NB4 (cell line): ENCODE measurements around the gene RFTN1.

Source experiments
- DNase-seq: peaks from one replicate; pipeline ENCODE4 v3.0.0; 2010; ENCODE audit warnings: low read depth
- H3K4me3 ChIP-seq: one replicate; pipeline ENCODE4 v1.5.1; 2011; ENCODE audit warnings: mild to moderate bottlenecking, low read depth, low read length, moderate library complexity
- CTCF ChIP-seq: IDR thresholded peaks from one replicate; pipeline ENCODE4 v1.5.1; 2012; ENCODE audit warnings: low read depth, low read length
- MAX ChIP-seq: IDR thresholded peaks from 2 replicates; pipeline ENCODE4 v1.6.1; 2011; ENCODE audit warnings: low read depth, low read length
- MYC ChIP-seq: IDR thresholded peaks from 2 replicates; pipeline ENCODE4 v1.6.1; 2011; ENCODE audit warnings: low read depth, low read length
- POLR2A ChIP-seq: IDR thresholded peaks from 2 replicates; pipeline ENCODE4 v1.6.1; 2011; ENCODE audit warnings: mild to moderate bottlenecking; ENCODE audit not compliant: insufficient read length; ENCODE audit errors: extremely low read depth

Gene RFTN1

GRCh38 chr3:16402451-16402850 is 111.0 kb downstream of the RFTN1 start:
- DNase-seq = no peak
- H3K4me3 ChIP-seq = no peak overlapping the region
- no peak for TF ChIP-seq POLR2A
- no peak for TF ChIP-seq MAX
- TF ChIP-seq CTCF = no peak
- TF ChIP-seq MYC = no peak

DNA sequence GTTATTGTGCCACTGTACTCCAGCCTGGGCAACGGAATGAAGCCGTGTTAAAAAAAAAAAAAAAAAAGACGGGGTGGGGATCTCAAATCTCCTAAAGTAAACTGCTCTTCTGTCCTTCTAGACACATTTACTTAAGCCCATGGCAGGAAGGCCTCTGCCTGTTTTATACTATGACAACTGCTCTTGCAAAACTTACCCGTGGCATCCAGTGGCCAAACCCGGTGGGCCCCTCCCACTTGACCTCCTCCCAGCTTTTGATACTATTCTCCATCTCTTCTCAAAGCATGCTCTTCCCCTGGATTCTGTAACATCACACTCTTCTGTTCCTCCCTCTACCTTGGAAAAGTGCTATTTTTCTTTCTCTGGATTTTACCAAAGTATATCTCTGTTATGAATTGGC is 112.2 kb downstream of the RFTN1 start:
- TF ChIP-seq CTCF (no peak), MYC (no peak)
- no peak overlapping the region for H3K4me3 ChIP-seq
- no peak for DNase-seq

GRCh38 chr3:16400106-16400931 is 113.2 kb downstream of the RFTN1 start:
- no peak overlapping the region for H3K4me3 ChIP-seq
- DNase-seq = no peak
- TF ChIP-seq CTCF = no peak
- TF ChIP-seq POLR2A = no peak
- no peak for TF ChIP-seq MYC
- no peak for TF ChIP-seq MAX

GRCh38 chr3:16399473-16399872 is 114.0 kb downstream of the RFTN1 start:
- no peak for DNase-seq
- TF ChIP-seq MYC (no peak), CTCF (no peak), POLR2A (no peak), MAX (no peak)
- no peak overlapping the region for H3K4me3 ChIP-seq

DNA sequence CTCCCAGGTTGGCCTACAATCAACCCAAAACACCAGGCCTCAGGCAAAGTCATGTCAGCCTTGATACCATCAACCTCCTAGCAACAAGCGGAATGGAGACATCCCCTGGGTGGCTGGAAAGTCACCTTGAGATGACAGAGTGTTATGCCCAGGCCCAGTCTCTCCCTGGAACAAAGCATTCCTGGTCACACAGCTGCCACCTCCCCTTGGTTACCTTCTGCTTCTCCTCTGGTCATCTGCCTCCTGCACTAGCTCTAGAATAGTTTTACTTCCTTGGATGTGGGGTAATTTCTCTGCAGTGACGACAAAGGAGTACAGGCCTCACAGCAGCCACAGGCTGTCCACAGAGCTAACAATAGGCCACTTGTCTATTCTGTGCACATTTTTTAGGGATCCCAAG is 114.9 kb downstream of the RFTN1 start:
- no peak overlapping the region for H3K4me3 ChIP-seq
- TF ChIP-seq POLR2A = no peak
- TF ChIP-seq MAX = no peak
- no peak for TF ChIP-seq MYC
- no peak for TF ChIP-seq CTCF
- no peak for DNase-seq

GRCh38 chr3:16396202-16396601 is 117.3 kb downstream of the RFTN1 start:
- H3K4me3 ChIP-seq = no peak overlapping the region
- TF ChIP-seq POLR2A = no peak
- no peak for TF ChIP-seq MYC
- no peak for TF ChIP-seq MAX
- no peak for TF ChIP-seq CTCF
- no peak for DNase-seq
